ENCODE results near the gene ELOVL7.

- TF ChIP-seq, protein P1, sequence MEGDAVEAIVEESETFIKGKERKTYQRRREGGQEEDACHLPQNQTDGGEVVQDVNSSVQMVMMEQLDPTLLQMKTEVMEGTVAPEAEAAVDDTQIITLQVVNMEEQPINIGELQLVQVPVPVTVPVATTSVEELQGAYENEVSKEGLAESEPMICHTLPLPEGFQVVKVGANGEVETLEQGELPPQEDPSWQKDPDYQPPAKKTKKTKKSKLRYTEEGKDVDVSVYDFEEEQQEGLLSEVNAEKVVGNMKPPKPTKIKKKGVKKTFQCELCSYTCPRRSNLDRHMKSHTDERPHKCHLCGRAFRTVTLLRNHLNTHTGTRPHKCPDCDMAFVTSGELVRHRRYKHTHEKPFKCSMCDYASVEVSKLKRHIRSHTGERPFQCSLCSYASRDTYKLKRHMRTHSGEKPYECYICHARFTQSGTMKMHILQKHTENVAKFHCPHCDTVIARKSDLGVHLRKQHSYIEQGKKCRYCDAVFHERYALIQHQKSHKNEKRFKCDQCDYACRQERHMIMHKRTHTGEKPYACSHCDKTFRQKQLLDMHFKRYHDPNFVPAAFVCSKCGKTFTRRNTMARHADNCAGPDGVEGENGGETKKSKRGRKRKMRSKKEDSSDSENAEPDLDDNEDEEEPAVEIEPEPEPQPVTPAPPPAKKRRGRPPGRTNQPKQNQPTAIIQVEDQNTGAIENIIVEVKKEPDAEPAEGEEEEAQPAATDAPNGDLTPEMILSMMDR (IDR thresholded peaks at IDR 0.05; ENCODE audit: low read length) = no peak
- no peak for TF ChIP-seq EZH2 (IDR thresholded peaks at IDR 0.05; ENCODE audit: borderline replicate concordance, low read length)
These were observed 38.6 kb downstream of the ELOVL7 start for GRCh38 chr5:60805463-60805862.

Data from OCI-LY1 (cell line).